Effector memory CD4-positive, alpha-beta T cell (primary cell): ENCODE data around the gene ECE2.
A peak's percentile ranks its signal among the peaks of the same experiment; 100 is the strongest.

Source experiments
- DNase-seq, 3 donors: peaks; one replicate each; pipeline ENCODE4 v3.0.0-alpha.2; 2020
- H3K27ac ChIP-seq: 2 replicates; pipeline ENCODE4 v1.7.0; 2013; ENCODE audit warnings: mild to moderate bottlenecking, low read length, moderate library complexity; ENCODE audit not compliant: insufficient read depth, poor library complexity, severe bottlenecking
- H3K27me3 ChIP-seq: replicated peaks from 2 replicates; pipeline ENCODE4 v1.7.0; 2013; ENCODE audit warnings: mild to moderate bottlenecking, low read length; ENCODE audit not compliant: insufficient read depth, control insufficient read depth, poor library complexity, severe bottlenecking
- H3K36me3 ChIP-seq: 2 replicates; pipeline ENCODE4 v1.7.0; 2013; ENCODE audit warnings: mild to moderate bottlenecking, low read length, moderate library complexity; ENCODE audit not compliant: control insufficient read depth, insufficient read depth
- H3K4me1 ChIP-seq: 2 replicates; pipeline ENCODE4 v1.7.0; 2013; ENCODE audit warnings: low read length, mild to moderate bottlenecking; ENCODE audit not compliant: control insufficient read depth, insufficient read depth, poor library complexity, severe bottlenecking
- H3K4me3 ChIP-seq: 2 replicates; pipeline ENCODE4 v1.7.0; 2013; ENCODE audit warnings: low read length, low read depth, mild to moderate bottlenecking; ENCODE audit not compliant: insufficient read depth, poor library complexity, severe bottlenecking
- H3K9me3 ChIP-seq: 2 replicates; pipeline ENCODE4 v1.7.0; 2013; ENCODE audit warnings: mild to moderate bottlenecking, low read length, moderate library complexity; ENCODE audit not compliant: control insufficient read depth

Gene ECE2

DNA sequence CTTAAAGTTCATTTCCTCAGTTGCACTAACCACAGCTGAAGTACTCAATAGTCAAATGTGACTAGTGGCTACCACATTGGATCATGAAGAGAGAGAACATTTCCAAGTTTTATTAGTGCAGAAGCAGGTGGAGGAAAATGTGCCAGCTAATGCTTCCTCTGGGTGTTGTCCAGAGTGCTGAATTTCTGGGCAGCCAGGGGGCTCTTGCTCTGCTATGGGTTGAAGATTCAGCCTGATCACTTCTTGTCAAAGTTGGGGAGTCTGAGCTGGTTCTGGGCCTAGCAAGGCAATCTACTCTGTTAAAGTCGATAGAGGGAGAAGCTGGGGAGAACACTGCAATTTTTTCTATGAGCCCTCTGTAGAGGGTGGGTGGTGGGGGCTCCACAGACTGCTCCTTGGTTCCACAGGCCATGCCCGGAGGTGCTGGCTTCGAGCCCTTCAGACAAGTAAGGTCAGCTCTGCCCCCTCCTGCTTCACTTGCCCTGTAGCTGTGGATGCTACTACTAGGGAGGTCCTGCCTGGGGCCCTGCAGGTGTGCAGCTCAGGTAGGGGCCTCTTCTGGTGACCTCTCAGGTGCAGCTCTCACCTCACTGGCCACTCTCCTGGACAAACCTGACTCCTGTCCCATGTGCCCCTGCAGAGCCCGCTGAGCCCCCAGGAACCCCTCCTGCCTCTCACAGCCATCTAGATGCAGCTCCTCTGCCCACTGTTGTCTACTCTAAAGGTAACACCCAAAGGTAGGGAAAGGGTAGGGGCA is 35.3 kb upstream of the ECE2 start:
- no peaks in the 10 kb centered on the region for H3K4me1 ChIP-seq
- no peaks in the 10 kb centered on the region for H3K9me3 ChIP-seq
- no peak overlapping the region for H3K27ac ChIP-seq
- peaks cover 38% of the 10 kb centered on the region for H3K36me3 ChIP-seq
- H3K4me3 ChIP-seq = no peak overlapping the region
- H3K27me3 ChIP-seq = no peaks in the 10 kb centered on the region
- no peak for DNase-seq

DNA sequence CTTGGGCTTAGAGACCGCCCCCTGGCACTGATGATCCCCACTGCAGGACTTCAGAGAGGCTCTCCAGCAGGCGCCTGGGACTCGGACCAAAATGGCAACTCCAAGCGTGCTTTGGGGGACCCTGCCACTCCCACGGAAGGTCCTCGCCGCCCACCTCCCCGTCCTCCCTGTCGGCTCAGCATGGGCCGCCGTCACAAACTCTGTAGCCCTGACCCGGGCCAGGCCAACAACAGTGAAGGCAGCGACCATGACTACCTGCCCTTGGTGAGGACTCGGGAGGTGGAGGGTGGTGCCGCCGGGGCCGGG is 34.7 kb upstream of the ECE2 start:
- H3K27me3 ChIP-seq = no peaks in the 10 kb centered on the region
- DNase-seq = no peak
- H3K9me3 ChIP-seq = no peaks in the 10 kb centered on the region
- no peaks in the 10 kb centered on the region for H3K4me1 ChIP-seq
- H3K27ac ChIP-seq = no peak overlapping the region
- H3K36me3 ChIP-seq = peaks cover 40% of the 10 kb centered on the region
- no peak overlapping the region for H3K4me3 ChIP-seq

DNA sequence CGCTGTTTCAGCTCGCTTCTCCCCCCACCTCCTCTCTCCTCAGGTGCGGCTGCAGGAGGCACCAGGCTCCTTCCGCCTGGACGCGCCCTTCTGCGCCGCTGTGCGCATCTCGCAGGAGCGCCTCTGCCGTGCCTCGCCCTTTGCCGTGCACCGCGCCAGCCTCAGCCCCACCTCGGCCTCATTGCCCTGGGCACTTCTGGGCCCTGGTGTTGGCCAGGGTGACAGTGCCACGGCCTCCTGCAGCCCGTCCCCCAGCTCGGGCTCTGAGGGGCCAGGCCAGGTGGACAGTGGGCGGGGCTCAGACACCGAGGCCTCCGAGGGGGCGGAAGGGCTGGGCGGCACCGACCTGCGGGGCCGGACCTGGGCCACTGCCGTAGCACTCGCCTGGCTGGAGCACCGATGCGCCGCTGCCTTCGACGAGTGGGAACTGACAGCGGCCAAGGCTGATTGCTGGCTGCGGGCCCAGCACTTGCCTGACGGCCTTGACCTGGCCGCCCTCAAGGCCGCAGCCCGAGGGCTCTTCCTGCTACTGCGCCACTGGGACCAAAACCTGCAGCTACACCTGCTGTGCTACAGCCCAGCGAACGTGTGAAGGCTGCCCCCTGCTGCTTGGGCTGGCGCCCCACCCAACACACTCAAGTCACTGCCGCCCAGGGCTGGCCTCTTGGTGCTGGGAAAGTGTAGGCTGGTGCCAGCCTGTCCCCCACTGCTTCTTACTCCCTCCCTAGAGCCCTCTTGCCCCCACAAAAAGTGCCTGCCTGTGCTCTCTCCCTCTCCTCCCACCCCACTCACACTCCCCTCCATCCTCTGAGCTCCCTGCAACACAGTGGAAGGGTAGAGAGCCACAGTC is 34.1 kb upstream of the ECE2 start:
- no peaks in the 10 kb centered on the region for H3K9me3 ChIP-seq
- H3K4me3 ChIP-seq = no peak overlapping the region
- no peak overlapping the region for H3K27ac ChIP-seq
- no peaks in the 10 kb centered on the region for H3K27me3 ChIP-seq
- H3K36me3 ChIP-seq = peaks cover 40% of the 10 kb centered on the region
- no peaks in the 10 kb centered on the region for H3K4me1 ChIP-seq
- no peak for DNase-seq

DNA sequence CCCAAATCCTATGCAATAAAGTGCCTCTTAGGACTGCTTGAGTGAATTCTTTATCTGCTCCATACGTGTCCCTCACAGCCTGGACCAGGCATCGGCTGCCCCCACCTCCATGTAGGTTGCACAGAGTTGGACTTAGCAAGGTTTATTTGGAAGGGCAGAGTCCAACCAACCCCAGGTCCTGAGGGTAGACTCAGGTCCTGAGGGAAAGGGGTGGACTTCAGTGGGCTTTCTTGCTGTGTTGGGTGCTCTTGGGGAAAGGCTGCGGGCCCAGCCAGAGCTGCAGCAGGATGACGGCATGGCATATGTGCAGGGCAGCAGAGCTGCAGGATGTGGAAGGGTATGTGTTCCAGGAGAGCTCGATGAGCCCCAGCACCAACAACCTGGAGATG is 33.5 kb upstream of the ECE2 start:
- H3K4me3 ChIP-seq = no peak overlapping the region

DNA sequence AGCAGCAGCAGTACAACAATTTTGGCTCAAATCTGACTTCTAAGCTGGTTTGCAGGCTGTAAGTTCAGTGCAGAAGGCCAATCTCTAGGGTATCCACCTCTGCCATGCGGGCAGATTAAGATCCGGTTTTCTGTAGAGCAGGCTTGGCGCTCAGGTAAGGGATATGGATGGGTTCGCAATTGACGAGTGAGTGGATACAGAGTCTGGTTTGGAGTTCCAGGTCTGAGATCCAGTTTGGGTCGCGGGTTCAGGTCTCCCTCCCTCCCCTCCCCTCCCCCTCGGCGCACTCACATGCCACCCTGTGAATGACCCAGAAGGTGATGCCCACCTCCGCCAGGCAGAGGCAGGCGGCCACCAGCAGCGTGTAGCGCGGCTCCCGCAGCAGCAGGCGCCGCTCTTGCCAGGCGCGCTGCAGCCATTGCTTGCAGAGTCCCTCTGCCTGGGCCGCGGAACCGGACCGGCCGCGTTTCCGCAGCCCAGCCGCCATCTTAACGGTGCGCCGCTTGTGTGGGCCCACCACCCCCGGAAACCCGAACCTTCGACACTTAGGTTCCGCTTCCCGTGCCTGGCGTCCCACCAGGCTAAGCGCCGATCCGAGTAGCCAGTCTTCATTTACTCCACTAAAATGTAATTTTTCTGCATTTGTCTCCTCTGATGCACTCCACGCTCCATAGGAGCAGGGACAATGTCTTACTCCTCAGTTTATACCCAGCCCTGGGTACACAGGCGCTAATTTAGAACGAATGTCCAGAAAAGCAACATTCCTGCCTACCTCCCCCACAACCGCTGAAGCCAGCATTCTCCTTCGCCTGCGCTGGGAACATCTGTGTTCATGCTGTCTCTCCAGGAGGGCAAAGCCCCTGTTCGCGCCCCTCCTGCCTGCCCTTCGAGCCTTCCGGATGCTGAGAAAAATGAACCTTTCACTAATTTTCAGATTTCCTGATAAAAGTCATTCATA is 27.1 kb upstream of the ECE2 start, which contains the start of gene ALG3:
ALG3 (minus strand) TSS at position 509 of the 958 bp plus-strand sequence; CDS start at position 487, 22 bp downstream.
- Histone ChIP-seq H3K4me1 (peaks cover 3% of the 10 kb centered on the region), H3K27me3 (no peaks in the 10 kb centered on the region), H3K9me3 (no peaks in the 10 kb centered on the region)

More for the DNA sequence above, 33.5 kb upstream of the ECE2 start:
- Histone ChIP-seq H3K4me1 (no peaks in the 10 kb centered on the region), H3K27ac (no peak overlapping the region), H3K9me3 (no peaks in the 10 kb centered on the region), H3K36me3 (peaks cover 40% of the 10 kb centered on the region), H3K27me3 (no peaks in the 10 kb centered on the region)
- no peak for DNase-seq

DNA sequence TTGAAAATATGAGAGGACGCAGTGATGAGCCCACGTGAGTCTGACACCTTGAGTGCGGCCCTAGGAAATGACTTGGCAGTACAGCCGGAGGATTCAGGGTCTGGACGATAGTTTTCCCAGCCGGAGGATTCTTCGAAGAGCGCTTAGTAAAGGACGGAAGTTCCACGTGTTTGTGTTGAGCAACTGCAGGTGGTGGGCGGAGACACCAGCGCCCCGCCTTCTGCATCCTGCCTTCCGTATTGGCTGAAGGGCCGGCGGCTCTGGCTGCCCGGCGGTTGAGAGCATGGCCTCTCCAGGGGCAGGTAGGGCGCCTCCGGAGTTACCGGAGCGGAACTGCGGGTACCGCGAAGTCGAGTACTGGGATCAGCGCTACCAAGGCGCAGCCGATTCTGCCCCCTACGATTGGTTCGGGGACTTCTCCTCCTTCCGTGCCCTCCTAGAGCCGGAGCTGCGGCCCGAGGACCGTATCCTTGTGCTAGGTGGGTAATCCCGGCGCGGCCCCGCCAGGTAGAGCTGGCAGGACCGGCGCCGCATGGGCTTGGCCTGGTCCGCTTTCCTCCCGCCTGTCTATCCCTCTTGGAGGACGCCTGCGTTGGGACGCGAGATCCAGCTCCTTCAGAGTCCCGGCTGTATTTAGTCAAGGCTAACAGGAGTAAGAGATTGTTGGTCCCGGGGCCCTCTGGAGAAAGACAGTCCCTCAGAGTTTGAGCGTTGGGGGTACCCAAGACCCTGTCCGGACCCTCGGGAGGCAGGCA is 26.2 kb upstream of the ECE2 start, which contains the start of gene EEF1AKMT4:
EEF1AKMT4 (plus strand) TSS at position 261 of the 755 bp plus-strand sequence; CDS start at position 284, 23 bp downstream.
- H3K36me3 ChIP-seq = peaks cover 11% of the 10 kb centered on the region
- H3K4me3 ChIP-seq = peak within 1 kb of the TSS; percentile 82
- peak; percentile 93 to 95 (median 94) for DNase-seq
- H3K9me3 ChIP-seq = no peaks in the 10 kb centered on the region
- H3K4me1 ChIP-seq = peaks cover 3% of the 10 kb centered on the region
- no peaks in the 10 kb centered on the region for H3K27me3 ChIP-seq
- peak within 1 kb of the TSS; percentile 71 for H3K27ac ChIP-seq

More for the DNA sequence above, 27.1 kb upstream of the ECE2 start, which contains the start of gene ALG3:
- Histone ChIP-seq H3K27ac (peak within 1 kb of the TSS; percentile 71), H3K4me3 (peak within 1 kb of the TSS; percentile 82), H3K36me3 (peaks cover 20% of the 10 kb centered on the region)
- DNase-seq = peak; percentile 73 to 79 (median 73)

DNA sequence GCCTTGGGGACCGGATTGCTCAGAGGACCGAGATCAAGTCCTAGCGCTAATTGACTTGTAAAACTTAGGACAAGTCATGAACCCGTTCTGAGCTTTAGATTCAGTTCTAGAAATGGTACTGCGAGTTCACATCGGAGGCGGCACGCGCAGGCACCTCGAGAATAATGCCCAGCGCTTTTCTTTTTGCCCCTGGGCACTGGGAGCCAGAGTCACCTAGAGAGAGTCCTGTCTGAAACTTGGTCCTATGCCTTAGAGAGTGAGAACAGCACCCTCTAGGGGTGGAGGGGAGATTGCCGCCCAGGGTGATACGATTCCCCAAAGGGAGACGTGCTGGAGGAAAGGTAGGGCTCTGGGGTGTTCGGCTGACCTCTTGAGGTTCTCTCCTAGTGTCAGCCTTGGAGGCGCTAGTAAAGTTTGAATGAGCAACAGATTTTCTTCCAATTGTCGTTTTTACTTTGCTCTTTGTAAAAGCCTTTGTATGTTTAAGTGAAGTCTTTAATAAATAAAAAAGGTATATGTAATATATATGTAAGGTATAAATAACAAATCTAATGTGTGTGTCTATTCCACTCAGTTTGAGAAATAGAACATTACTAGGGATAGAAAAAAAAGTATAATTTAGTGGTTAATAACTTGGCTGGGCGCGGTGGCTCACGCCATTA is 25.5 kb upstream of the ECE2 start:
- H3K27ac ChIP-seq = peak overlapping the region; percentile 56
- peaks cover 4% of the 10 kb centered on the region for H3K36me3 ChIP-seq
- no peaks in the 10 kb centered on the region for H3K9me3 ChIP-seq
- peaks cover 3% of the 10 kb centered on the region for H3K4me1 ChIP-seq
- H3K27me3 ChIP-seq = no peaks in the 10 kb centered on the region
- peak overlapping the region; percentile 82 for H3K4me3 ChIP-seq
- peak; percentile 66 to 83 (median 81) for DNase-seq

DNA sequence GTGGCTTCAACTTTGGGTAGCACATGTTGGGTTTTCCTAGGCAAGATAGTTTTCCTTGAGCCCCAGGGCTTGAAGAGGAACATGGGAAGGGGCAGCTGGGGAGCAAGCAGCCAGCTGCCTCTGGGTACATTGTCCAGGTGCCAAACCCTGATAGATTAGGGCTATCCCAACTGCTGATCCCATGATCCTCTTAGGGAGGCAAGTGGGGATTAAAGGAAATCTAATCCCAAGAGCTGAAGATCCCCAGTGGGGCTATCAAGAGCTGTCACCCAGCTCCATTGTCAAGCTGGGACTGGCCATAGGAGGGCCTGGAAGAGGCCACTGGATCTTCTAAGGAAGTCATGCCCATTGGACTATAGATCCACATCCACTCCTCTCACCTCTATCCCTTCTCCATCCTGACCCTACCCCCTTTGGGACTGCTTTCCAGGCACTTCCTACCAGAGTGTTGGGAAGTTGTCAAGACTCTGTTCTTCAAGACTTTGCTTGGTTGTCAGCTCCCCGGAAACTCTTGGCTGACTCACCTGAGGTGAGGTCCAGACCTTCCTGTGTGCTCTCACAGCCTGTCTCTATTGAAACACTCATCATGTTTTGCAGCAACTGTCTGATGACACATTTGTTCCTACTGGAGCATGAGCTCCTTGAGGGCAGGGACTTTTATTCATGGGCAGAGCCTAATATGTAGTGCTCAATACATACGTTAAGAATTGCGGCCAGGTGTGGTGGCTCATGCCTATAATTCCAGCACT is 20.4 kb upstream of the ECE2 start:
- Histone ChIP-seq H3K36me3 (no peaks in the 10 kb centered on the region), H3K4me3 (no peak overlapping the region), H3K9me3 (no peaks in the 10 kb centered on the region), H3K27me3 (peaks cover under 1% of the 10 kb centered on the region), H3K27ac (no peak overlapping the region), H3K4me1 (peaks cover 4% of the 10 kb centered on the region)
- DNase-seq = no peak
